ENCODE measurements around the gene RPS6KA2. TPM values are rescaled to one million over a fixed set of nuclear protein-coding genes. Genes with fewer than 3 reads are reported as not detected.

RPS6KA2 gene
- total RNA-seq, 1 donor from 2014 or later = 17.1 TPM

DNA sequence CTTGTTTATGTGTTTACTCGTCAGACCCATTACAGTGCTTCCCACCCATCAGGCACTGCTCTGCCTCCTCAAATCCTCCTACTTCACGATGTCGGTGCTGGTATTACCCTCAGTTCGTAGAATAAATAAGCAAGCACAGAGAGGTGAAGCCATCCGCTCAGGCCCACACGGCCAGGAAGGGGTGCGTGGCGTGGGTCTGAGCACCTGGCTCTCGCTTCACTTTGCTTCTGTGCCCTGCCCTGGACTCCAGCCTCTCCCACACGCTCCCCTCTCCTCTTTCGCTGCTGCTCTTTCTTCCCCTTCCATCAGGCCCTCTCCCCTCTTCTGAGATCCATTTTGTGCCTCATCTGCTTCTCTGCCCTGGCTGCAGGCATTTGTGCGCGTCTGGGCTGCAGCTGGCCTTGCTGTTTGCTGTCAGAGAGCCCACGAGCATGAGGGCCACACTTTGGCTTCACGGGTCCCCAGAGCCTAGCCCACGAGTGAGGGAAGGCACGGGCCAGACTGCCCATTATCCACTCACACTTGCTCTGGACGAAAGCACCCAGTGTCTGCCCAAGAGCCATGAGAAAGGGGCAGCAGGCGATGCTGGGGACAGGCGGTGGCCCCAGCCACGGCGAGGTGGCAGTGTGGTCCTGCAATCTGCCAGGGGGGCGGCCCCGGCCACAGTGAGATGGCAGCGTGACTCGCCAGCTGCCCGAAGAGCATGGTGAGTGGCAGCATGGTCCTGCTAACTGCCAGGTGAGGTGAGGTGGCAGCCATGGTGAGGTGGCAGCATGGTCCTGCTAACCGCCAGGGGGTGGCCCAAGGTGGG is 148.1 kb downstream of the RPS6KA2 start:
- no peak for ATAC-seq

DNA sequence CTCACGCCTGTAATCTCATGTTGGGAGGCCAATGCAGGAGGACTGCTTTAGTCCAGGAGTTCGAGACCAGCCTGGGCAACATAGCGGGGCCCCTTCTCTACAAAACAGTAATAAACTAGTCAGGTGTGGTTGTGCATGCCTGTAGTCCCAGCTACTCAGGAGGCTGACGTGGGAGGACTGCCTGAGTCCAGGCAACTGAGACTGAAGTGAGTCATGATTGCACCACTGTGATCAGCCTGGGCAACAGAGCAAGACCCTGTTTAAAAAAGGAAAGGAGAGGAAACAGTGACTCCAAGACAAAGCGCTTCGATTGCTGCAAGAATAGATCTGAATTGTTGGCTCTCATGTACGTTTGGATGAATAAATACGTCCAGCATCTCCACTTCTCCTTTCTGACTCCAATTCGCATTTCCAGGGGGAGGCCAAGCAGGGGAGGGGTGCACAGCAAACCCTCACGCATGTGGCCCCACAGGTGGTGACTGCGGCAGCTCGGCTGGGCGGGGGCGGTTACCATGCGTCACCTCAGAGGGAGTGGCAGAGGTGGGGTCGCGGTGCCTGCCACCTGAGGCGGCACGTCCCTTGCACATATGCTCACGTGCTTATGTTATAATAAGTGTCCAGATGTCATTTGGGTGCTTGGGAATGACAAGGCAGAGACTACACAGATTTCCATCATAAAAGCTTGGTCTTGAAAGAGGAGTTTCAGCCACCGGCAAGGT is 149.2 kb downstream of the RPS6KA2 start:
- no peak for ATAC-seq

DNA sequence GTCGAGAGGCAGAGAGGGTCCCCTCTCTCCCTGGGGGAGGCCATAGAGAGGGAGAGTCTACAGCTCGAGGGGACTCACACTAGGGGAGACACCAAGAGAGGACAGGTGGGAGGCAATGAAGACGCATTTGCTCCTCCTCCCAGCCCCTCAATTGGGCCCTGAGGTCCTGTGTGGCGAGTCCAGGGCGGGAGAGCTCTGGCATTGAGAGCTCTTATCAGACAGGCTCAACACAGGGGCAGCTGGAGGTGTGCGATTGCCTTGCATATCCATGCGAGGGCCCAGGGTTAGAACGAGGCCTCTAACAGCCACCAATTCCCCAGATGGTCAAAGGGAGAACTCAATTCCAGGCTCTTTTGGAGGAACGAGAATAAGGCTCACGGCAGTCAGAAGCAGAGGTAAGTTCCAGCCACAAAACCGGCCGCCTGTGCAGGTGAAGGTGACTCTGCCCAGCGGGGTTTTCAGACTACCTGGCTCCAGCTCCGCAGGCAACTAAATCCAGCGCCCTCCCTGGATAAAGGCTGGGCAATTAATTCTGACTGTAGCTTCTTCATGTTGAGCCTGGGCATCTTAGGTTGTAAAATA is 150.3 kb downstream of the RPS6KA2 start:
- no peak for ATAC-seq

DNA sequence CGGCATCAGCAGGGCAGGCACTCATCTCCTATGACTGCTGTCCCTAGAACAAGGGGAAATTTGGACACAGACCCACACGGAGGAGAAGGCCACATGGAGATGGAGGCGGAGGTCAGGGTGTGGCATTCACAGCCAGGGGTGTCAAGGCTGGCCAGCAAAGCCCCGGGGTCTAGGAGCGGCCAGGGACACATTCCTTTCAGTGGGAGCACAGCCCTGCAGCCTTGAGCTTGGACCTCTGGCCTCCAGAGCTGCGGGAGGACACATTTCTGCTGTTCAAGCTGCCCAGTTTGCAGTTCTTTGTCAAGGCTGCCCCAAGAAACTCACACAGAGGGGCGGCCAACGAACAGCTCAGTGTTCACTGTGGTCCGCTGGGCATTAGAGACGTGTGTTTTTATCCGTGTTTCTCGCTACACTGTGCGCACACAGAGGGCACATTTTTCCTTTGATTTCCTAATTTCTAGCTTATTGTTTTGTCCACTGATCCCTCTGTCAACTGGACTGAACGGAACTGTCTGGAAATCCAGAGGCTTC is 150.9 kb downstream of the RPS6KA2 start:
- ATAC-seq = no peak

DNA sequence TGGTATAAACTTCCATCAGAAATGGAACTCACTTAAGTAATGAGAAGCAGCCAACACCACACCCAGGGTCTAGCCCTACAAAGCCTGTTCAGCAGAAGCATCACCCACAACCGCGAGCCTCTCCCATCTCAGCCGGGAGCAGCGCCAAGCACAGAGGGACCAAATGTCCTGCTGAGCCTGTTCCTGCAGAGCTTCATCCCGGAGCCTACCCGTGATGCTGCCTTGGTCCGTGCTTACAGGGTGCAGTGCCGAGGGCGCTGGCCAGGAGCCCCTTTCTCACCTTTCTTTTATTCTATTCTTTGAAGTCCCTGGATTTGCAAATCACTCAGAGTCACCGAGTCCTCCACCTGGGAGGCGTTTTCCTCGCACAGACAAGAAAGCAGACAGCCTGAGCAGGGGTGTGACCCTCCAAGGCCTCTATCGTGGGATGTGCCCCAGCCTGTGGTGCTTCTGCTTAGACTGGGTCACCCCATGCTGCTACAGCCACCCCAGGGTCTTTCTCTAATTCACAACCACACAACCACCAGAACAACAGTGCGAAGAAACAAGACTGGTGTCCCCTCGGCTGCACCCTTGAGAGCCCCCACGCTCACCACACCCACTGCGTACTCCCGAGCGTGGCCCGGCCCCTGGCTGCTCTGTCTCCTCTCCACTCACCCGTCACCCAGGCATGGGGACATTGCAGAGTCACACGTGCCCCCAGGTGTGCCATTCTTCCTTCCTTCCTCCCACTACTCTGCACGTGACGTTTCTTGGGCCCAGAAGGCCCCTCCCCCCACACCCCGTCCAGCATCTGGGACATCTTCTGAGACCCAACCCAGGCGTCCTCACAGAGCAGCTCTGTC is 152.1 kb downstream of the RPS6KA2 start:
- ATAC-seq = peak; percentile 87

DNA sequence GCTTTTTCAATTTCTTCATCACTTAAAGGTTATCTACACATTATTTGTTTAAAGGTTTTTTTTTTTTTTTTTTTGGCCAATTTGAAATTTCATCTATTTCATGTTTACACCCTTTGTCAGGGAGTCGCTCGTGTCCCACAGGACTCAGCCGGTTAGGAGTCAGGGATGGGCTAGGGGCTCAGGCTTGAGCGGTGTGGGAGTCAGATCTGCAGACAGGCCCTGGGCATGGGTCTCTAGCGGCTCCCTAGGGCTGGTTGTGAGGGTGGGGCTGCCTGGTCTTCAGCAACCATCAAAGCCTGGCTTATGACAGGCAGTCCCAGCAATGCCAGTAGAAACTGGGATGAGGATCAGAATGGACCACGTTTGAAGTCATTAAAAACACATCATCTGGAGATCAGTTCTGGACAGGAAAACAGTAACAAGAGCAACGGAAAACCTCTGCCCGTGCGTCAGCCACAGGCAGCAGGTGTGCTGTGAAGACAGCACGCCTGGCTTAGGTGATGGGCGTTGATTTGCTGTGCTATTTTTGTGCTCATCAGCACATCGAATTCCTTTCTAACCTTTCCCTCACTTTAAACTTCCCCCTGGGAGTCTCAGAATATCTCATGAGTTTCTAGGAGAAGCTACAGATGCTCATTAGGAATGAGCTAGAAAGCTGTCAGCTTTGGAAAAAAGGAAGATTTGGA is 153.0 kb downstream of the RPS6KA2 start:
- ATAC-seq = no peak

DNA sequence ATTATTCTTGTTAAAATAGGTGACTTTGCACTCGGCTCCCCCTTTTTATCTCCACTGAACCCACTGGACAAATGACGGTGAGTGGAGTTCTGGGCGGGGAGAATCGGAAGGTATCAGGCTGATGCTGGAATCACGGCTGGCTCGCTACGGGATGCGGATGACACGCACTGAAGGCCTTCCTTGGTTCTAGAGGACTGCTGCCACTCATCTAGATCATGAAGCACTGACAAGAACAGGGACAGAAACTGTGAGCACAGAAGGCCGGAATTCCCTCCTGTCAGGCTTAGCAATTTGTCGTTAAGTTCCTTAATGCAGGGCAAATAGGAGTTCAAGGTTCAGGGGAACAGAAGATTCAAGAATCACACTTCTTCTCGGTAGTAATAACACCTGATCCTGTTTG is 154.4 kb downstream of the RPS6KA2 start:
- ATAC-seq = no peak

DNA sequence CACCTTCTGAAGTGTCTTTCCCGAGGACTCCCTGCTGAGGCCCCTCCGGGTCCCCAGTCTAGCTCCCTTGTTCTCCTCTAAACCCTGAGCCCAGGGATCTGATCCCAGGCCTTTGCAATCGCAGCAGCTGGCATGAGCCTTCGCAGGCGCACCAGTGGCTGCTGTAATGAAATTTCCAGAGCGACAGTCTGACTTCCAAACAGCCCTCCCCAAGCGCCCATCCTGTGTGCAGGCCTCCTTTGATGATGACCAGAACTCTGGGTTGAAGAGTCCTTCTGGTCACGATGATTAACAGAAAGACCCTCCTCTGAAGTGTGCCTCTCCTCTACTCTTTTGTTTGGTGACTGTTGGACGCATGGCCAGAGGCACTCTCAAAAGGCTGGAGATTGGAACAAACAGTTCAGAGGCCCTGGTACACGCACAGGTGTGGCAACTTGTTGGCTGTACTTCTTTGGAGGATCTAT is 155.2 kb downstream of the RPS6KA2 start:
- ATAC-seq = no peak

DNA sequence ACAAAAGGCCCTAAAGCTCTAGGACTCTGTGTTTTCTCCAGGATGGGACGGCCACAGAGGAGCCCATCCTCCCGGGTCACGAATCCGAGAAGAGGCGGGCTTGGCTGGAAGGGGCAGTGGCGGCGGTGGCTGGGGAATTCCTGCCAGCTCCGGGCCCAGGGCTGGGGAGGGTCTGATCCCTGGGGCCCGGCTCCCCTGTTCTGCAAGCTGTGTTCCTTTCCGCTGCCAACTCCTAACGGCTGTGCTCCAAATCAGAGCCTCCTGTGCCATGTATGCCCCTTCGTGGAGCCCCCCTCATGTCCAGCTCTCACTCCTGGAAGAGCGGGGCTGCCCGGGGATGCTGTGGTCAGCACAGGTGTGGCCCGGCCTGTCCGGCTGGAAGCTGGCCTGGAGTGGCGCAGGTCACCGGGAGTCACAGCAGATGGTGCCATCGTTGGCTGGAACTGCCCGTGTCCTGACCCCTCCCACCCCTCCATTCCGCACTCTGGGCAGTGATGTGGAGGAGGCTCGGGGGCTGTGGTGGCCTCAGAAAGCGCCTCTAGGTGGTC is 156.1 kb downstream of the RPS6KA2 start:
- ATAC-seq = no peak

DNA sequence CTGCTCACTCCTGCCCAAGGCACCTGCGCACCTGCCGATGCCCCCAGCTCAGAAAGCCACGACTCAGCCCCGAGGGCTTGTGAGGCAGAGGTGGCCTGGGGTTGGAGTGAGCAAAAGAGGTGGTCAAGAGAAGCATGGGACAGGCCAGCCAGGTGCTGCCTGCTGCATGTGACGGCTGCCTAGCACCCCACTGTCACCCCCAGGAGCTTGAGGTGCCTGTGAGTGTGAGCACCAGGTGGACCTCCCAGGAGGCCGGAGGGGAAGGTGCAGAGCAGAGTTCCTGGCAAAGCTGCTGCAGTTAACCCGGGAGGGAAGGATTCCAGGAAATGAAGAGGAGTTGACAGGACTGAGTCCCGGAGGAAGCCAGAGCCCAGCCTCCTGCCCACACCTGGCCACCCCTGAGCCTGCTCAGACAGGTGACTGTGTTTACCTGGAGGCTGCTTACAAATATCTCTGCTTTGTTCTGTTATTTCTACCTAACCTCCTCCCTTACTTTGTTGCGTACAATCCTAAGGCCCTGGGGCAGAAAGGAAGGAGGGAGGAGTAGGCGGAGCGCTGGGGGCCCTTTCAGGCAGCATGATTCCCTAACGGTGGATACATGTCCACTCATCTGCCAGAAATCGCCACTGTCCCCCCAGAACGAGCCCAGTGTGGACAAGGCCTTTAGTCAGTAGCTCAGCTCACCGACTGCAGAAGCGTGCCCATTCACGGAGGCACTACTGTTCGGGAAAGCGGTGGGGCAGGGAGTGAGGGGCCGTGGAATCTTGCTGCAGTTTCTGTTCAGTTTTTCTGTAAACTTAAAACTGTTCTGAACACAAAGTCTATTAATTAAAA is 156.8 kb downstream of the RPS6KA2 start:
- peak; percentile 28 for ATAC-seq

DNA sequence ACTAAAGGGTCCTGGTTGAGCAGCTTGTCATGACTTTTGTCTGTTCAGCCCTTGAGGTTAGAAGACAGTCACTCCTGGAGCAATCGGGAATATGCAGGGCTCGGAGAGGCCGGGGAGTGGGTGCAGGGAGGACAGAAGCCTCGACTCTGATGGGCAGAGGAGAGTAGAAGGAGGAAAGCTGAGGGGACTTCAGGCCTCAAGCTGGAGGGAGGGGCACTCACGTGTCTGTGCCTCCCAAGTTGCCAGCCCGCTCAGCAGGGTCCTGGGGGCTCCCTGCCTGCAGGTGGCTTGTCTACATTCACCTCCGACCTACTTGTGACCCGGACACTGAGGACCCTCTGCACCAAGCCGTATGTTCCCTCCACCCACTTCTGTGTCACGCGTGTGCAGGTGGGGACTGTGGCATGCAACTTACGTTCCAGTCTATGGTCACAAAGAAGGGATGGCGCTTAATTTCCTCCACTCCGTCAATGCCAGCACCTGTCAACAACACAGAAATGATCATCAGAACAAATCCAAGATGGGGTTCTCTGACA is 157.6 kb downstream of the RPS6KA2 start:
- no peak for ATAC-seq

DNA sequence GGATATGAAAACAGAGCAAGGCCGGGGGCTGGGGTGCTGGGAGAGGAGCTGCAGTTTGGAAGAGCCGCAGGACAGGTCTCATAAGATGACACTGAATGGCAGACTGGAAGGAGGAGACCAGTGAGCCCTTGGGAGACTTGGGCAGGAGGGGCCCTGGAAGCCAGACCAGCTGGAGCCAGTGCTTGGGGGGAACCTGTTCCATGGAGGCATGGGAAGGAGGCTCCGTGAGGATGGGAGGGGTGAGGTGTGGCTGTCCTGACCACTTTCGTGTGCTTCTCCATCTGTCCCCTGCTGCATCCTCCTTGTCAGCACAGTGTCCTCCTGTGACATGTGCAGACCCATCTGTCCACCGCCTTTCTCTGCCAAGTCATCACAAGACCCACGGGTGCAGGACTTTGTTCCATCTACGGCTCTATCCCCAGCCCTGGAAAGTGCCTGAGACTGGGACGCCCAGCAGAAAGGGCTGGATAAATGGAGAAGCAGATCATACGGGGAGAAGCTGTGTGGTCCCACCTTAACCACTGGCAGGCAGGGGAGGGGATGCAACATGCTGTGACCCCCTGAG is 159.5 kb downstream of the RPS6KA2 start:
- no peak for ATAC-seq

DNA sequence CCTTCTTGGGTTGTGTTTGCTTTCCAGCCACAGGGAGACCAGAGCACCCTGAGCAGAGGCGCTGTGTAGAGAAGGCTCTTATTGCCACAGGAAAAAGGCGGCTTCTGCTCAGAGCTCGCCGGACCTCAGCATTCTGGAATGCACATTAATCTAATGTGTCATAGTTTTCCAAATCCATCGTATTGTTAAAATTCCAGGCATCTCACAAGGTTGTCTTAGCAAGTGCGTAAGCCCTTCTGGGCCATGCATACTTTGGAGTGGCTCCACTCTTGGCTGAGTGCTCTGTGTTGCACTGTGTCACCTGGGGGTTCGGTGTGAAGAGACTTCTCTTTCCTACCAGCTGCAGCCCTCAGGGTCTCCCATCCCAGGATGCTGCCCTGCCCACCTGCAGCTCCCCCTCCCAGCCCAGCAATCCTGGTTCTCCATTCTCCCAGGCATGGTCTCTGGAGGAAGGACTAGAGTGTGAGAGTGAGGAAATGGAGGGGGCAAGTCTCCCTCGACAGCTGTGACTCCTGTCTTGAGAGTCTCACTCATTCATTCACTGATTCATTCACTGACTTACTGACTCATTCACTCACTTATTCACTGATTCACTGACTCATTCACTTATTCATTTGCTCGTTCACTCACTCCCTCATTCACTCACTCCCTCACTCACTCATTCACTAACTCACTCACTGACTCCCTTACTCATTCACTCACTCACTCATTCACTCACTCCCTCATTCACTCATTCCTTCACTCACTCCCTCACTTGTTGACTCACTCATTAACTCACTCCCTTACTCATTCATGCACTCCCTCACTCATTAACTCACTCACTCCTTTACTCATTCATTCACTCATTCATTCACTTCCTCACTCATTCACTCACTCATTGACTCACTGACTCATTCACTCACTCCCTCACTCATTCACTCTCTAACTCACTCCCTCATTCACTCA is 160.6 kb downstream of the RPS6KA2 start:
- ATAC-seq = no peak

DNA sequence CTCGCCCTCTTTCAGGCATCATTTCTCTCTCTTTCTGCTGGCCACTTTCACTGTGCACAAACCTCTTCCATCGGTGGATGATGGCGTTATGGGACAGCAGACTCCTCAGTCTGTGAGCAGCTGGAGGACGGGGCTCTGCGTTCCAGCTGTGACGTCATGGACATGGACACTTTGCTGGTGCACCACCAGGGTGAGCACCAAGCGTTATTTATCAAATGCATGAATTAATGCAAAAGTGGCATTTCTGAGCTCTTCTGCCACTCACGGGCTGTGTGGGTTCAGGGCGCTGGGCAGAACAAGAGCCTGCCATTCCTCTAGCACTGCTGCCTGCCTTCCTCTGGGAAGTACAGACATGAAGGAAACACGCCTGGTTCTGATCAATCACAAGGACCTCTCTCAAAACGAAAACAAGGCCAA is 161.4 kb downstream of the RPS6KA2 start:
- ATAC-seq = no peak

DNA sequence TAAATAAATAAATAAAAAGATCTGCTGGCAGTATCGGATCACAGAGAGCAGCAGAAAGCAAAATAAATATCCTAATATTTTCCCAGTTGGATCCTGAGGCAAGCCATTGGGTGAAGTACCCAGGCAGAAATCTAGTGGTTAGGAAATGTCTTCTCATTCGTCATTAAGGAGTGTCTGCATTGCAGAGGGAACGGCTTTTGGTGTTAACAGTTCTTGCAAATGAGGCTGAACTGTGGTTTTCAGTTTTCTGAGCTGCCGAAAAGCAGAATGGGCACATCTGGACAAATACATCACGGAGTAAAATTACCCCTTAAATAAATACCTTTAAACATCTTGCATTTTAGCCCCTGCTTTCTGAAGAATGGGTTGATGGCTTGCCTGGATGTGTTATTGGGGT is 162.1 kb downstream of the RPS6KA2 start:
- ATAC-seq = no peak

DNA sequence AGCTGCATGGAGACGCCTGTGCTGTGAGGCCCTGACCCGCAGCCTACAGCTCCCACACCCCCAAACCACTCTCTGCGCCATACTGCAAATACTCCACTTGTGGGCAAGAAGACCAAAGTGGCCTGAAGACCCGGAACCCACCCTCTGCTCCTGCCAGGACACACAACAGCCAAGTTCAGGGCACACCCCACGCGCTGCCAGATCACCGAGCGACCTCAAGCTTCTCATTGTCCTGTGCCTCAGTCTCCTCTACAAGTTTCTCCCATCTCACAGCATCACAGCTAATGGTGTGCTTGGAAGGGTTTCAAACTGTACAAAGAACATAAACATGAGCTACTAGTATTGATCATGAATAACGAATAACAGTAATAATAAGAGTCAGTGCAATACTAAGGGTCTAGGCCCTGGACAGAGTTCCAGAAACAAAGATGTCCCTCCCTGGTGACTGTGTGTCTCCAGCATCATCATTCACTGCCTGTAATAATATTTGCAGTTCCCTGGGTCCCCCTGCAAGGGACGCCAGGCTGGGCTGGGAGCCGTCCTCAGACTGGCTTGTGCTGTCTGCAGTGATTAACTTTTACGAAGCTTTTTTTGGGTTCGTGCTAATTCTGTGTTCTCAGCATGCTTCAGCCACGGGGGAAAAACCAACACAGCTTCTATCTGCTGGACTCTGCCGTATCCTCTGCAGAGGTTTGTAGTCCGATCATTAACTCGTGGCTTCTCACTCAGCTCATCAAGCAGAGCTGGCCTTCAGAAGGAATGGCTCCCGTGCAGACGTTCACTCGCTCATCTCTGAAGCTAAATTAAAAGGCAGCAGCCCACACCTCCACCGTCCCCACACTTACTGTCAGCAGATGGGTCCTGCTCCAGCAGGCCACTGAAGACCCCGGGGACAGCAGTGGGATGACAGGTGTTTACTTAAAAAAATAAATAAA is 162.7 kb downstream of the RPS6KA2 start:
- ATAC-seq = no peak

DNA sequence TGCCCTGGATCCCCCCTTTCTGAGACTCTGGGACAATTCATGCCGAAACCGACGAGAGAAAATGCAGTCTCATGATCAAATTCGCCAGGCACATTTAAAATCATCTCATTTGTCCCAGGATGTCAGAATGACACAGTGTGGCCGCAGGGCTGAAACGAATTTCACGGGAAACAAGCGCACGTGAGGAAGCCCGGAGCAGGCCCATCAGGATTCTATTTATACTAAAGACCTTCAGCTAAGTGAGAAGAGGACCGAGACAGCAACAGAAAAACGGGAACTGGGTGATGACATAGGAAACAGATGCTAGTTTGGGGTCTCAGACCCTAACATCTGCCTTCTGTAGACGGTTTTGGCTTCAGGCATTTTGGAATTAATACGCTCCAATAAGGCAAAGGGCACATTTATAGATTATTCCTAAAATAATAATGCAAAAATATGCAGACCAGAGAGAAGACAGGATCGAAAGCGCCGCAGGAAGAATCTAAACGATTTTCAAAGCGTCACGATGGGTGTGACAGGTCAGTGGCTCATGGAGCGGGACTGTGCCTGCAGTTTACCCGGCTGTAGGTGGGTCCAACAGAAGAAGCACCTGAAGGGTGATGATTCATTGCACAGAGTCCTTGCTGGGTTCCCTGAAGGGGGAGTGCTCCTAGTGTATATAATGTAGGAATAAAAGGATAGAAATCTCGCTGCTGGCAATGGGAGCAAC is 163.5 kb downstream of the RPS6KA2 start:
- ATAC-seq = peak; percentile 33

All from esophagus mucosa (tissue), 1 donor.